ENCODE data around the gene PRKCA. TPM values are rescaled to one million over a fixed set of nuclear protein-coding genes. Genes with fewer than 3 reads are reported as not detected.
"Not testable (repeated sequence)": the region's sequence is repeated elsewhere in the genome, so short reads cannot be mapped to it uniquely, and the experiment has no call there.

The PRKCA gene
- total RNA-seq, 1 donor from 2014 or later = 168 TPM

- intact Hi-C loops (cut with DNase I) = no loop called here
- ATAC-seq = no peak
- DNase-seq (ENCODE audit: low spot score) = no peak
Observed at GRCh38 chr17:66488864-66489263, 186.5 kb downstream of the PRKCA start.

DNA sequence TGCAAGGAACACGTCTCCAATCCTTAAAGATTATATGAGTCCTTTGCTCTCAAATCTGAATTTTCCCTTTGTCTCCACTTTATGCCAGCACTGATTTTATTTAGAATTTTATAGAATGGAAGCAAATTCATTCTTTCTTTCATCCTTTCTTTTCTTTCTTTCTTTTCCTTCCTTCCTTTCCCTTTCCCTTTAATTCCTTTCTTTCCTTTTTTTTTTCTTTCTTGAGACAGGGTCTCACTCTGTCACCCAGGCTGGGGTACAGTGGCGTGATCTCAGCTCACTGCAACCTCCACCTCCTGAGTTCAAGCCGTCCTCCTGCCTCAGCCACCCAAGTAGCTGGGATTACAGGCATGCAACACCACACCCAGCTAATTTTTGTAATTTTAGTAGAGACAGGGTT is 187.2 kb downstream of the PRKCA start:
- intact Hi-C loops (cut with DNase I); DNase-seq (ENCODE audit: low spot score); ATAC-seq: not testable (repeated sequence)

DNA sequence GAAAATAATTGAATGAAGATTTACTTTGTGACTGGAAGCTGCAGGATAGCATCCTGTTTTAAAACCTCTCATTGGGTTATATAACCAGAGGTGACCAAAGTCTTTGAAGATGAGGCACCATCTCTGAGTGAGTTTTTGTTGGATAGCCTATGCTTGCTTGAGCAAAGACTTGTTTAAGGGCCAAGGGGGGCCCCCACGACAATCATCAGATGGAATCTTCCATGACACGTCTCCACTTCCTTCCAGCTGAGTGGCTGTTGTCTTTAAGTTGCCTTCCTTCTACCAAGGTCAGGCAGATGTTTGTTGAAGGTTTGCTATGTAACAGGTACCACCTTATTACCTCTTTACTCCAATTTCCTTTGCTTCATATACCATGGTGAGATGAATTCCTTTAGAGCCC is 188.8 kb downstream of the PRKCA start:
- DNase-seq (ENCODE audit: low spot score) = no peak
- ATAC-seq = no peak
- intact Hi-C loops (cut with DNase I) = no loop called here

- ATAC-seq = no peak
- intact Hi-C loops (cut with DNase I) = no loop called here
Observed at GRCh38 chr17:66491665-66492064, 189.3 kb downstream of the PRKCA start.

DNA sequence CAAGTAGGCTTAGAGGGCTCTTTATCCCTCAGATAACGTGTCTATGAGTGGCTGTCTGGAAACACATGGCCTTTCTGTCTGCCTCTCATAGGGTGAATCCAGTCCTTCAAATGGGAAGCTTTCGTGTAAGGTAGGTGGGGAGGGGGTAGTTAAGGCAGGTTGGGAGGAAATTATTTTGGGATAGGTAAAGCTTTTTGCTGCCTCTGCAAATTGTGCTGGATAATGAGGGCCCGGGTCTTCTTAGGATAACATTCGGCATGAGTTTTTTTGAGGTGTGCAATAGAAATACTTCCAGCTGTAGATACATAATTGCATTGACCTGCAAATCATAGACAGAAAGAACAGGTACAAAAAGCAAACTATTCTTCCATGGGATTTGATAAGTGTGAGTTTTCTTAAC is 189.7 kb downstream of the PRKCA start:
- DNase-seq (ENCODE audit: low spot score) = no peak
- intact Hi-C loops (cut with DNase I) = no loop called here
- no peak for ATAC-seq

More at GRCh38 chr17:66491665-66492064, 189.3 kb downstream of the PRKCA start:
- DNase-seq (ENCODE audit: low spot score) = no peak

DNA sequence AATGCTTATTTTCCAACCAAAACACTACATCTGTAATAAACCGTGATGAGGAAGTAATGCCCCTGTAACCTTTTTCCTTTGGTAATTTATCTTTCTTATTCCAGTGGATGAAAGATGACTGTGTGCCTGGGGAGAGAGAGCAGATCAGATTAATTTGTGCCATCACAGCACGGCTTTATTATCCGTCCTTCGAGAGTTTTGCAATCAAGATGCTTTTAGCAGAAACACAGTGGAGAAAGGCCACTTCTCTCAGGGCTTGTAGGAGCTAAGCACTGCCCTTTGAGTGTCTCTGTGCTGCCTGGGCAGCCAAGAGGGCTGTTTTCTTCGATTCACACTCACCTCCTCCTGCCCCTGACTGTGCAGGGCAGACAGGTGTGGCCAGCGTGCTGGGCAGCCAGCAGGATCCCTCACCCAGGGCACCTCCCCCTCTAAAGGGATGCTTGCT is 190.2 kb downstream of the PRKCA start:
- intact Hi-C loops (cut with DNase I) = no loop called here
- DNase-seq (ENCODE audit: low spot score) (no peak), ATAC-seq (peak; percentile 80)

- intact Hi-C loops (cut with DNase I) = no loop called here
- DNase-seq (ENCODE audit: low spot score) = no peak
- ATAC-seq = no peak
Observed at GRCh38 chr17:66493283-66494019, 191.0 kb downstream of the PRKCA start.

- no peak for DNase-seq (ENCODE audit: low spot score)
- no peak for ATAC-seq
- intact Hi-C loops (cut with DNase I) = no loop called here
Observed at GRCh38 chr17:66494023-66494803, 191.8 kb downstream of the PRKCA start.

- ATAC-seq (no peak), DNase-seq (ENCODE audit: low spot score) (no peak)
- intact Hi-C loops (cut with DNase I) = no loop called here
Observed at GRCh38 chr17:66495035-66495434, 192.6 kb downstream of the PRKCA start.

- intact Hi-C loops (cut with DNase I) = no loop called here
- no peak for DNase-seq (ENCODE audit: low spot score)
- no peak for ATAC-seq
Observed at GRCh38 chr17:66496306-66496705, 193.9 kb downstream of the PRKCA start.

- DNase-seq (ENCODE audit: low spot score) (no peak), ATAC-seq (no peak)
- intact Hi-C loops (cut with DNase I) = no loop called here
Observed at GRCh38 chr17:66498580-66498979, 196.2 kb downstream of the PRKCA start.

GRCh38 chr17:66506641-66507040 is 204.2 kb downstream of the PRKCA start:
- intact Hi-C loops (cut with DNase I) = no loop called here
- no peak for DNase-seq (ENCODE audit: low spot score)
- no peak for ATAC-seq

- ATAC-seq (peak; percentile 67), DNase-seq (ENCODE audit: low spot score) (no peak)
- intact Hi-C loops (cut with DNase I) = no loop called here
Observed at GRCh38 chr17:66507103-66507923, 204.9 kb downstream of the PRKCA start.

- intact Hi-C loops (cut with DNase I) = no loop called here
- DNase-seq (ENCODE audit: low spot score) (no peak), ATAC-seq (peak; percentile 32)
Observed at GRCh38 chr17:66507982-66508760, 205.8 kb downstream of the PRKCA start.

DNA sequence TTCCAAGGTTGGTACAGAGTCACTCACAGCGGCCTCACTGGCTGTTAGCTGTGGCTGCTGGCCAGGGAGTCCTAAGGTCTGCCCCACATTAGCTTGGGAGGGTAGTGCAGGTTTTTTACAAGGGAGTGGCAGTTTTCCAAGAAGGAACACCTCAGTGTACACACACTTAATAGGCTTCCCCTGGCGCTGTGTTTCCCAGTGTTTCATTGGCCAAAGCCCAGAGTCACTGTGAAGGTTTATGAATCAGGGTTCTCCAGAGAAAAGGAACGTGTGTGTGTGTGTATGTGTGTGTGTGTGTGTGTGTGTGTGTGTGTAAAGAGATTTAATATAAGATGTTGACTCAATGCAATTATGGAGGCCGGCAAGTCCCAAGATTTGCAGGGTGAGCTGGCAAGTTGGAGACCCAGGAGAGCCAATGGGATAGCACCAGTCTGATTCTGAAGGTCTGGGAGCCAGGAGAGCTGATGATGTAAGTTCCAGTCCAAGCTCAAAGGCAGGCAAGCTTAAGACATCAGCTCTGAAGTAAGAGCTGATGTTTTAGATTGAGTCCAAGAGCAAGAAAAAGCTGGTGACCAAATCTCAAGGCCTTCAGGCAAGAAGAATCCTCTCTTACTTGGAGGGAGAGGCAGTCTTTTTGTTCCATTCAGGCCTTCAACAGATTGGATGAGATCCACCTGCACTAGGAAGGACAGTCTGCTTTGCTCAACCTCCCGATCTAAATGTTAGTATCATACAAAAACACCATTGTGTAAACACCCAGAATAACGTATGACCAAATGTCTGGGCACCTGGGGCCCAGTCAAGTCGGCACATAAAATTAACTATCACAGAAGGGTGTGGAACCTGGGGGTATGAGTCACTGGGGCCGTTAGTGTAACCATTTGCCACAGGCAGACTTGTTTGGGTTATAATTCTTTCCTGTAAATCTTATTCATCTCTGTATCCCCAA is 206.8 kb downstream of the PRKCA start:
- ATAC-seq (no peak), DNase-seq (ENCODE audit: low spot score) (no peak)
- intact Hi-C loops (cut with DNase I) = no loop called here

- ATAC-seq = no peak
- intact Hi-C loops (cut with DNase I) = no loop called here
- DNase-seq (ENCODE audit: low spot score) = no peak
Observed at GRCh38 chr17:66509926-66510325, 207.5 kb downstream of the PRKCA start.

GRCh38 chr17:66511135-66511534 is 208.7 kb downstream of the PRKCA start:
- no peak for ATAC-seq
- no peak for DNase-seq (ENCODE audit: low spot score)
- intact Hi-C loops (cut with DNase I) = no loop called here
